ENCODE data around the gene SCMH1. TPM values are rescaled to one million over a fixed set of nuclear protein-coding genes. Genes with fewer than 3 reads are reported as not detected.

Gene SCMH1
- total RNA-seq, 1 experiment from 2014 or later, result 25.9 TPM

DNA sequence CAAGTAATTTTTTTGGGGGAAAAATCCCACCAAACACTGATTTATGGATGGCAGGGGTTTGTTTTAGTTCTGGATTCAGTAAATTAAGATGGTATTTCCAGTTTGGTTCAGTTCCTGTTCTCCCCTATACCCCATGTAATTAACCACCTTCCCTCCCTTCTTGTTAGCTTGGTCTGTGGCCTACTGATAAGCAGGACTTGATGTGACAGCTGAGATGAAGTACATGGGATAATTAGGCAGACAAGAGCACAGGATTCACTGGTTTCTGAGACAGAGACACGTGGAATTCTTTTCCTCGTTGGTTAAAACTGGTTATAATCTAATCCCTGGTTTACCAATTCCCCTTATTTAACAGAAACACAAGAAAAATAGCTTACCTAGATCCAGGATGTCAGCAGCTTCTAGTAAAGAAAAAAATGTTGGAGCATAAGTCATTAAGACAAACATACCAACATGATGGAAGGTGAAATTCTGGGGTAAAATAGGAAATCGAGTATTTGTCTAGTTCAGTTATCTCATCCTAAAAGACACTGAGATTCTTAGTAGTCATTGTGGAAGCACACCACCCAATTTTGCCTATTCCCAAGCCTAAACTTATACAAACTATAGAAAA, 81.5 kb downstream of the SCMH1 start:
- TF ChIP-seq, protein P1, sequence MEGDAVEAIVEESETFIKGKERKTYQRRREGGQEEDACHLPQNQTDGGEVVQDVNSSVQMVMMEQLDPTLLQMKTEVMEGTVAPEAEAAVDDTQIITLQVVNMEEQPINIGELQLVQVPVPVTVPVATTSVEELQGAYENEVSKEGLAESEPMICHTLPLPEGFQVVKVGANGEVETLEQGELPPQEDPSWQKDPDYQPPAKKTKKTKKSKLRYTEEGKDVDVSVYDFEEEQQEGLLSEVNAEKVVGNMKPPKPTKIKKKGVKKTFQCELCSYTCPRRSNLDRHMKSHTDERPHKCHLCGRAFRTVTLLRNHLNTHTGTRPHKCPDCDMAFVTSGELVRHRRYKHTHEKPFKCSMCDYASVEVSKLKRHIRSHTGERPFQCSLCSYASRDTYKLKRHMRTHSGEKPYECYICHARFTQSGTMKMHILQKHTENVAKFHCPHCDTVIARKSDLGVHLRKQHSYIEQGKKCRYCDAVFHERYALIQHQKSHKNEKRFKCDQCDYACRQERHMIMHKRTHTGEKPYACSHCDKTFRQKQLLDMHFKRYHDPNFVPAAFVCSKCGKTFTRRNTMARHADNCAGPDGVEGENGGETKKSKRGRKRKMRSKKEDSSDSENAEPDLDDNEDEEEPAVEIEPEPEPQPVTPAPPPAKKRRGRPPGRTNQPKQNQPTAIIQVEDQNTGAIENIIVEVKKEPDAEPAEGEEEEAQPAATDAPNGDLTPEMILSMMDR (IDR thresholded peaks at IDR 0.05; ENCODE audit: unreplicated experiment), result no peak
- no peak for DNase-seq
- H3K9me3 Mint-ChIP-seq (ENCODE audit: low read depth, unreplicated experiment), result no peaks in the 10 kb centered on the region
- no peaks in the 10 kb centered on the region for H3K4me1 Mint-ChIP-seq (ENCODE audit: low read depth, unreplicated experiment)
- H3K36me3 Mint-ChIP-seq (ENCODE audit: insufficient read depth, unreplicated experiment), result no peaks in the 10 kb centered on the region
- CTCF ChIA-PET, result no interaction called here
- no peak overlapping the region for H3K27ac Mint-ChIP-seq (ENCODE audit: unreplicated experiment)
- intact Hi-C loops (cut with micrococcal nuclease; ENCODE audit: unreplicated experiment), result no loop called here
- H3K4me3 Mint-ChIP-seq (ENCODE audit: low read depth, unreplicated experiment), result no peak overlapping the region
- no peaks in the 10 kb centered on the region for H3K27me3 Mint-ChIP-seq (ENCODE audit: unreplicated experiment)
- no TSS peak for BruUV-seq (replicated peaks)

DNA sequence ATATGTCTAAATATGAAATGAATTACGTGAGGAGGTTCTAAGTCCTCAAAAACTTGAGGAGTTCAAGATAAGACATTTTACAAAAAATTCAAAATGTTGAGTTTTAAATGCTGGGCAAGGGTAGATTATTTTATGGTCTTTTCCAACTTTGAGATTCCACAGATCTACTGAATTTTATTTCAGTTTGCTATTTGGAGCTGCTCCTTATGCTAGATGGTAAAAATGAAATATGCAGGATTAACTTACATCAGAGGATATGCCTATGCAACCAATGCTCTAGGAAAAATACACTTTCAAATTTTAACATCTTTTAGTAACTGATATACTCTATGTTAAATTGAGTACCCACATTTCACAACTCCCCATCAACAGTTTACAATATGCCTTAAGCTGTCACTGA, 83.1 kb downstream of the SCMH1 start:
- DNase-seq, result no peak
- intact Hi-C loops (cut with micrococcal nuclease; ENCODE audit: unreplicated experiment), result no loop called here
- Mint-ChIP-seq H3K9me3 (ENCODE audit: low read depth, unreplicated experiment) (no peaks in the 10 kb centered on the region), H3K27ac (ENCODE audit: unreplicated experiment) (no peak overlapping the region), H3K4me1 (ENCODE audit: low read depth, unreplicated experiment) (no peaks in the 10 kb centered on the region), H3K36me3 (ENCODE audit: insufficient read depth, unreplicated experiment) (no peaks in the 10 kb centered on the region), H3K27me3 (ENCODE audit: unreplicated experiment) (no peaks in the 10 kb centered on the region), H3K4me3 (ENCODE audit: low read depth, unreplicated experiment) (no peak overlapping the region)
- no TSS peak for BruUV-seq (replicated peaks)
- CTCF ChIA-PET, result no interaction called here
- TF ChIP-seq, protein P1 (IDR thresholded peaks at IDR 0.05; ENCODE audit: unreplicated experiment), result no peak

DNA sequence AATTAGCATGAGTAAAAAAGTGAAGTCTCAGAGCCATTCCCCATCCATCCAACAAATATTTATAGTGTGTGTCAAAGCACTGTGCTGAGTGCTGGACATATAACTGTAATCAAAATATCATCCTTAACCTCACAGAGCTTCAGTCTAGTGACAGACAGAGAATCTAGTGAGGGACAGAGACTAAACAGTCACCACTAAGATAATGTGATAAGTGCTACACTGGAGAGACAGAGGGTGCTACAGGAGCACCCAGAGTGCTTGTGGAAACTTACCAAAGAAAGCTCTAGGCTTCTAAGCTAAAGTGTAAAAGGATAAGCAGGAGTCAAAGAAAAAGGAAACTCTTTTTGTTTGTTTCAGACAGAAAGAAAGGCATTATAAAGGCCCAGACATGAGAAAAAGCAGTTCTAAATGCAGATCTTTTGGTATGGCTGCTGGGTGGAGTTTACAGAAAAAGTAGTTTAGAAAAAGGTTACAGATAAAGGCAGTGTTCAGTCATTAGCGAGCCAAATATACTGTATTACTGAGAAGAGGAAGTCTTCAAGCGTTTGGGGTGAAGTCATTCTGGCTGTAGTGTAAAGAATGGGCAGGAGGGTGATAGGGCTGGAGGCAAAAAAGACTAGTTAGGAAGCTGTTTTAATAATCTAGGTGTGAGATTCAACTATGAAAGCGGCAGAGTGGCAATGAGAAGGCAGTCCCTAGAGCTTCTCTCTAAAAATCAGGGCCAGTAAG, 83.8 kb downstream of the SCMH1 start:
- TF ChIP-seq, protein P1 (IDR thresholded peaks at IDR 0.05; ENCODE audit: unreplicated experiment), result no peak
- H3K4me3 Mint-ChIP-seq (ENCODE audit: low read depth, unreplicated experiment), result no peak overlapping the region
- no peaks in the 10 kb centered on the region for H3K4me1 Mint-ChIP-seq (ENCODE audit: low read depth, unreplicated experiment)
- BruUV-seq (replicated peaks), result no TSS peak
- CTCF ChIA-PET, result no interaction called here
- DNase-seq, result no peak
- H3K27me3 Mint-ChIP-seq (ENCODE audit: unreplicated experiment), result no peaks in the 10 kb centered on the region
- no peaks in the 10 kb centered on the region for H3K9me3 Mint-ChIP-seq (ENCODE audit: low read depth, unreplicated experiment)
- H3K36me3 Mint-ChIP-seq (ENCODE audit: insufficient read depth, unreplicated experiment), result no peaks in the 10 kb centered on the region
- intact Hi-C loops (cut with micrococcal nuclease; ENCODE audit: unreplicated experiment), result no loop called here
- no peak overlapping the region for H3K27ac Mint-ChIP-seq (ENCODE audit: unreplicated experiment)

DNA sequence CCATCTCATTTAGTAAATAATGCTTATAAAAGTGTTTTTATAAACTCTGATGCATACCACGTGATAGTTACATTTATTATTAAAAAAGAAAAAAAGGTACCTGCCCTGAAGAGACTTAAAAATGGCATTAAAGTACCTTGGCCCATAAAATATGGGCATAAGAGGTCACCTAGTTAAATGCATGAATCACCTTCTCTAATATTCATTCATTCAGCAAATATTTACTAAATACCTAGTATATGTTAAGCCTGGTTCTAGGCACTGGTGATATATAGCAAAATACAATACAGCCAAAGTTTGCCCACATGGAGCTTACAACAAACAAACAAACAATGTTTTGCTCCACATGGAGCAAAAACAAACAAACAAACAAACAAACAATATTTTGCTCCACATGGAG, 87.0 kb downstream of the SCMH1 start:
- peaks cover under 1% of the 10 kb centered on the region for H3K4me1 Mint-ChIP-seq (ENCODE audit: low read depth, unreplicated experiment)
- CTCF ChIA-PET, result no interaction called here
- no peak overlapping the region for H3K4me3 Mint-ChIP-seq (ENCODE audit: low read depth, unreplicated experiment)

More for the DNA sequence above, 87.0 kb downstream of the SCMH1 start:
- BruUV-seq (replicated peaks), result no TSS peak
- no peak for DNase-seq
- H3K27ac Mint-ChIP-seq (ENCODE audit: unreplicated experiment), result no peak overlapping the region
- intact Hi-C loops (cut with micrococcal nuclease; ENCODE audit: unreplicated experiment), result no loop called here
- H3K36me3 Mint-ChIP-seq (ENCODE audit: insufficient read depth, unreplicated experiment), result peaks cover 2% of the 10 kb centered on the region
- H3K27me3 Mint-ChIP-seq (ENCODE audit: unreplicated experiment), result no peaks in the 10 kb centered on the region
- TF ChIP-seq, protein P1 (IDR thresholded peaks at IDR 0.05; ENCODE audit: unreplicated experiment), result no peak
- H3K9me3 Mint-ChIP-seq (ENCODE audit: low read depth, unreplicated experiment), result no peaks in the 10 kb centered on the region
